GM23338 (cell line): ENCODE data around the gene ALG5. TPM values are rescaled to one million over a fixed set of nuclear protein-coding genes. Genes with fewer than 3 reads are reported as not detected.

Experiments
- ATAC-seq: fragments of 200-7000 bp; cut with Tn5 transposase; 3 replicates; pipeline ENCODE4 v1.9.1; 2020
- DNase-seq: peaks from one replicate; pipeline ENCODE4 v3.0.0-alpha.2; 2015; ENCODE audit warnings: low spot score
- H2AFZ ChIP-seq: fragments of 200-600 bp; sonication (generic); 2 replicates; pipeline ENCODE4 v1.8.0; 2016; ENCODE audit warnings: antibody characterized with exemption, mild to moderate bottlenecking, moderate library complexity
- H3F3A ChIP-seq: fragments of 200-600 bp; sonication (generic); replicated peaks from 2 replicates; pipeline ENCODE4 v1.8.0; 2017; ENCODE audit warnings: antibody characterized with exemption, mixed run types, low read depth
- H3K27ac ChIP-seq: fragments of 200-600 bp; sonication (generic); 2 replicates; pipeline ENCODE4 v1.6.1; 2016; ENCODE audit warnings: low read depth
- H3K27me3 ChIP-seq: fragments of 200-600 bp; sonication (generic); 2 replicates; pipeline ENCODE4 v1.8.0; 2016; ENCODE audit warnings: mild to moderate bottlenecking, mixed run types, moderate library complexity; ENCODE audit not compliant: insufficient read depth
- H3K36me3 ChIP-seq: fragments of 200-600 bp; sonication (generic); 2 replicates; pipeline ENCODE4 v1.8.0; 2016; ENCODE audit warnings: mild to moderate bottlenecking; ENCODE audit not compliant: insufficient read depth
- H3K4me1 ChIP-seq: fragments of 200-600 bp; sonication (generic); 2 replicates; pipeline ENCODE4 v1.8.0; 2016; ENCODE audit warnings: mild to moderate bottlenecking, moderate library complexity; ENCODE audit not compliant: insufficient read depth
- H3K4me2 ChIP-seq: fragments of 200-600 bp; sonication (generic); 2 replicates; pipeline ENCODE4 v1.7.1; 2017; ENCODE audit warnings: mixed run types
- H3K4me3 ChIP-seq: fragments of 200-600 bp; sonication (generic); 2 replicates; pipeline ENCODE4 v1.6.1; 2016; ENCODE audit warnings: mixed run types
- H3K79me2 ChIP-seq: fragments of 200-600 bp; sonication (generic); replicated peaks from 2 replicates; pipeline ENCODE4 v1.8.0; 2017; ENCODE audit warnings: mild to moderate bottlenecking; ENCODE audit not compliant: insufficient read depth
- H3K9me2 ChIP-seq: fragments of 200-600 bp; sonication (generic); 2 replicates; pipeline ENCODE4 v1.8.0; 2017; ENCODE audit not compliant: insufficient read depth
- H4K20me1 ChIP-seq: fragments of 200-600 bp; sonication (generic); replicated peaks from 2 replicates; pipeline ENCODE4 v1.8.0; 2017; ENCODE audit warnings: mild to moderate bottlenecking; ENCODE audit not compliant: insufficient read depth
- H3K27ac Mint-ChIP-seq: 2 replicates; pipeline ENCODE4 v1.8.0; 2020; ENCODE audit warnings: inconsistent platforms, mild to moderate bottlenecking, moderate library complexity, mixed read lengths
- H3K27me3 Mint-ChIP-seq: 3 replicates; pipeline ENCODE4 v1.8.0; 2022; ENCODE audit warnings: low read depth, mild to moderate bottlenecking, moderate library complexity, mixed read lengths, inconsistent platforms; ENCODE audit not compliant: insufficient read depth, poor library complexity
- H3K36me3 Mint-ChIP-seq: 3 replicates; pipeline ENCODE4 v1.8.0; 2021; ENCODE audit warnings: low read depth, mild to moderate bottlenecking, inconsistent platforms, moderate library complexity, mixed read lengths
- H3K4me1 Mint-ChIP-seq: 3 replicates; pipeline ENCODE4 v1.8.0; 2020; ENCODE audit warnings: mild to moderate bottlenecking, inconsistent platforms, mixed read lengths
- H3K4me3 Mint-ChIP-seq: 3 replicates; pipeline ENCODE4 v1.8.0; 2021; ENCODE audit warnings: moderate library complexity, mild to moderate bottlenecking, inconsistent platforms, mixed read lengths
- H3K9me3 Mint-ChIP-seq: 3 replicates; pipeline ENCODE4 v1.8.0; 2020; ENCODE audit warnings: moderate library complexity, mild to moderate bottlenecking, inconsistent platforms, mixed read lengths
- CREB1 ChIP-seq: fragments of 250-450 bp; sonication (Bioruptor Pico); IDR thresholded peaks from 2 replicates; pipeline ENCODE4 v1.5.0; 2020; ENCODE audit warnings: low read depth, mild to moderate bottlenecking, moderate library complexity
- EZH2 ChIP-seq: fragments of 200-600 bp; sonication (generic); IDR thresholded peaks from one replicate; pipeline ENCODE4 v1.8.0; 2017; ENCODE audit warnings: antibody characterized with exemption, mild to moderate bottlenecking, low read depth; ENCODE audit not compliant: unreplicated experiment
- EZH2phosphoT487 ChIP-seq: fragments of 200-600 bp; sonication (generic); IDR thresholded peaks from one replicate; pipeline ENCODE4 v1.8.1; 2018; ENCODE audit warnings: antibody characterized with exemption; ENCODE audit not compliant: unreplicated experiment
- STAT1 ChIP-seq: IDR thresholded peaks from one replicate; pipeline ENCODE4 v1.6.1; 2016; ENCODE audit warnings: antibody characterized with exemption; ENCODE audit not compliant: unreplicated experiment
- ZNF114 ChIP-seq: fragments of 250-450 bp; sonication (Bioruptor Pico); IDR thresholded peaks from 2 replicates; pipeline ENCODE4 v1.5.0; 2020; ENCODE audit warnings: mild to moderate bottlenecking, moderate library complexity
- ZNF331 ChIP-seq: fragments of 250-450 bp; sonication (Bioruptor Pico); IDR thresholded peaks from 2 replicates; pipeline ENCODE4 v1.5.0; 2020; ENCODE audit warnings: low read depth, mild to moderate bottlenecking, moderate library complexity
- polyA plus RNA-seq: library from polyadenylated mRNA; unstranded; fragments of >200 nt; fragmentation: Nextera tagmentation; extraction: Ambion mirVana; gene quantifications from 2 replicates; pipeline ENCODE4 v1.2.1, GENCODE V29; 2016
- total RNA-seq: library from RNA; depleted of rRNA; stranded (reverse); fragments of >200 nt; shearing (Covaris generic); gene quantifications from 2 replicates; pipeline ENCODE4 v1.2.3, GENCODE V29; 2014
- TF ChIP-seq, protein P1 (sequence below), 2 experiments: fragments of 200-600 bp in 1 of 2; sonication (generic) in 1 of 2; conservative IDR thresholded peaks; 2 replicates each; pipeline versions ENCODE4 v1.5.1 to v1.6.1; 2016 to 2017; ENCODE audit warnings: antibody characterized with exemption in 2 of 2, low read depth in 2 of 2, mild to moderate bottlenecking in 2 of 2, moderate library complexity in 1 of 2
- TF ChIP-seq, protein P2 (sequence below): IDR thresholded peaks from one replicate; pipeline ENCODE4 v1.6.1; 2018; ENCODE audit warnings: antibody characterized with exemption; ENCODE audit not compliant: unreplicated experiment
- TF ChIP-seq, protein P3 (sequence below): fragments of 250-450 bp; sonication (Bioruptor Pico); IDR thresholded peaks from 2 replicates; pipeline ENCODE4 v1.5.0; 2020; ENCODE audit warnings: mild to moderate bottlenecking, moderate library complexity
- TF ChIP-seq, protein P4 (sequence below): IDR thresholded peaks from 2 replicates; pipeline ENCODE4 v1.6.1; 2016; ENCODE audit warnings: antibody characterized with exemption

Gene ALG5
- total and polyA plus RNA-seq, 2 experiments from 2014 or later = 15.6 to 34.0 TPM

DNA sequence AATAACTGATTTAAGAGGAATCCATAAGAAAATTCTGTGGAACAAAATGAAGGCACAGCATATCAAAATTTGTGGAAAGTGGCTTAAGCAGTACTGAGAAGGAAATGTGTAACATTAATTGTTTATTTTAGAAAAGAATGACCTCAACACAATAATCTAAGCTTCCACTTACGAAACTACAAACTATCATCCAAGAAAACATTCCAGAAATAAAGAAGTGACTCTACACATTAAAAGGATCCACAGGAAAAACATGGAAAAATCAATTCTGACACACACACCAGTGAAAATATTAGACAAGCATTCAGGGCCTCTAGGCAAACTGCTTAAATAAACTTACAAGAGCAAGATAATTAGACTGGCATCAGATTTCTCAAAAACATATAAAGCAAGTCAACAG is 15.5 kb upstream of the ALG5 start (continued):
- TF ChIP-seq, protein P1, sequence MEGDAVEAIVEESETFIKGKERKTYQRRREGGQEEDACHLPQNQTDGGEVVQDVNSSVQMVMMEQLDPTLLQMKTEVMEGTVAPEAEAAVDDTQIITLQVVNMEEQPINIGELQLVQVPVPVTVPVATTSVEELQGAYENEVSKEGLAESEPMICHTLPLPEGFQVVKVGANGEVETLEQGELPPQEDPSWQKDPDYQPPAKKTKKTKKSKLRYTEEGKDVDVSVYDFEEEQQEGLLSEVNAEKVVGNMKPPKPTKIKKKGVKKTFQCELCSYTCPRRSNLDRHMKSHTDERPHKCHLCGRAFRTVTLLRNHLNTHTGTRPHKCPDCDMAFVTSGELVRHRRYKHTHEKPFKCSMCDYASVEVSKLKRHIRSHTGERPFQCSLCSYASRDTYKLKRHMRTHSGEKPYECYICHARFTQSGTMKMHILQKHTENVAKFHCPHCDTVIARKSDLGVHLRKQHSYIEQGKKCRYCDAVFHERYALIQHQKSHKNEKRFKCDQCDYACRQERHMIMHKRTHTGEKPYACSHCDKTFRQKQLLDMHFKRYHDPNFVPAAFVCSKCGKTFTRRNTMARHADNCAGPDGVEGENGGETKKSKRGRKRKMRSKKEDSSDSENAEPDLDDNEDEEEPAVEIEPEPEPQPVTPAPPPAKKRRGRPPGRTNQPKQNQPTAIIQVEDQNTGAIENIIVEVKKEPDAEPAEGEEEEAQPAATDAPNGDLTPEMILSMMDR (conservative IDR thresholded peaks at IDR 0.05; ENCODE audit: low read depth in 2 of 2) = no peak
- no peak for TF ChIP-seq CREB1 (CRISPR knock-in tag)
- TF ChIP-seq, protein P2, sequence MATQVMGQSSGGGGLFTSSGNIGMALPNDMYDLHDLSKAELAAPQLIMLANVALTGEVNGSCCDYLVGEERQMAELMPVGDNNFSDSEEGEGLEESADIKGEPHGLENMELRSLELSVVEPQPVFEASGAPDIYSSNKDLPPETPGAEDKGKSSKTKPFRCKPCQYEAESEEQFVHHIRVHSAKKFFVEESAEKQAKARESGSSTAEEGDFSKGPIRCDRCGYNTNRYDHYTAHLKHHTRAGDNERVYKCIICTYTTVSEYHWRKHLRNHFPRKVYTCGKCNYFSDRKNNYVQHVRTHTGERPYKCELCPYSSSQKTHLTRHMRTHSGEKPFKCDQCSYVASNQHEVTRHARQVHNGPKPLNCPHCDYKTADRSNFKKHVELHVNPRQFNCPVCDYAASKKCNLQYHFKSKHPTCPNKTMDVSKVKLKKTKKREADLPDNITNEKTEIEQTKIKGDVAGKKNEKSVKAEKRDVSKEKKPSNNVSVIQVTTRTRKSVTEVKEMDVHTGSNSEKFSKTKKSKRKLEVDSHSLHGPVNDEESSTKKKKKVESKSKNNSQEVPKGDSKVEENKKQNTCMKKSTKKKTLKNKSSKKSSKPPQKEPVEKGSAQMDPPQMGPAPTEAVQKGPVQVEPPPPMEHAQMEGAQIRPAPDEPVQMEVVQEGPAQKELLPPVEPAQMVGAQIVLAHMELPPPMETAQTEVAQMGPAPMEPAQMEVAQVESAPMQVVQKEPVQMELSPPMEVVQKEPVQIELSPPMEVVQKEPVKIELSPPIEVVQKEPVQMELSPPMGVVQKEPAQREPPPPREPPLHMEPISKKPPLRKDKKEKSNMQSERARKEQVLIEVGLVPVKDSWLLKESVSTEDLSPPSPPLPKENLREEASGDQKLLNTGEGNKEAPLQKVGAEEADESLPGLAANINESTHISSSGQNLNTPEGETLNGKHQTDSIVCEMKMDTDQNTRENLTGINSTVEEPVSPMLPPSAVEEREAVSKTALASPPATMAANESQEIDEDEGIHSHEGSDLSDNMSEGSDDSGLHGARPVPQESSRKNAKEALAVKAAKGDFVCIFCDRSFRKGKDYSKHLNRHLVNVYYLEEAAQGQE = no peak
- no peak for TF ChIP-seq ZNF114 (CRISPR knock-in tag)
- no peak for TF ChIP-seq STAT1
- no peak for TF ChIP-seq EZH2

DNA sequence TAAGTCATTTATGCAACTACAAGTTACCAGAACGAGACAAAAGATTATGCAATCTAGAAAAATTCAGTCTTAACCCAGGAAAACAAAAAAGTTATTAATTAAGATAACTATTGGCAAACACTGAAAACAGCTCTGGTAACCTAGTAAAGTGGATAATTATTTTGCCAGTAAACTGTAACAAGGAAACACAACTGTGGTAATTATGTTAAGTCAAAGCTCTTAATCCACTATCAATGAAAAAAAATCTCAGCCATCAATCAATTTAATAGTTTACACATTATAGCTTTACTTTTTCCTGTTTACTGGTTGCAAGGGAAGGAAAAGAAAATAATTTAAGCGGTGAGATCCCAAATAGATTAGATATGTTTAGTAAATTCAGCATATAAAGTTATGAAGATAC is 12.6 kb upstream of the ALG5 start:
- Histone ChIP-seq H3K4me3 (no peak overlapping the region), H3K27me3 (no peaks in the 10 kb centered on the region), H2AFZ (no peak overlapping the region), H3K79me2 (no peaks in the 10 kb centered on the region), H4K20me1 (no peaks in the 10 kb centered on the region), H3K4me2 (no peak overlapping the region), H3K27ac (no peak overlapping the region), H3K36me3 (peaks cover 40% of the 10 kb centered on the region; the same call in 1 of the 2 replicates), H3F3A (0 out of 2 replicates have a peak, but pooled peaks cover under 1% of the 10 kb centered on the region), H3K9me2 (no peaks in the 10 kb centered on the region), H3K4me1 (peaks cover 5% of the 10 kb centered on the region; the same call in 1 of the 2 replicates)
- Mint-ChIP-seq H3K4me3 (no peak overlapping the region), H3K36me3 (peaks cover 57% of the 10 kb centered on the region), H3K9me3 (no peaks in the 10 kb centered on the region), H3K27me3 (no peaks in the 10 kb centered on the region), H3K27ac (no peak overlapping the region), H3K4me1 (peaks cover 16% of the 10 kb centered on the region; the same call in 2 of the 3 replicates)
- ATAC-seq = no peak
- DNase-seq = no peak
- TF ChIP-seq ZNF331 (CRISPR knock-in tag) (no peak), STAT1 (no peak), ZNF114 (CRISPR knock-in tag) (no peak), EZH2phosphoT487 (no peak)
- TF ChIP-seq, protein P3, sequence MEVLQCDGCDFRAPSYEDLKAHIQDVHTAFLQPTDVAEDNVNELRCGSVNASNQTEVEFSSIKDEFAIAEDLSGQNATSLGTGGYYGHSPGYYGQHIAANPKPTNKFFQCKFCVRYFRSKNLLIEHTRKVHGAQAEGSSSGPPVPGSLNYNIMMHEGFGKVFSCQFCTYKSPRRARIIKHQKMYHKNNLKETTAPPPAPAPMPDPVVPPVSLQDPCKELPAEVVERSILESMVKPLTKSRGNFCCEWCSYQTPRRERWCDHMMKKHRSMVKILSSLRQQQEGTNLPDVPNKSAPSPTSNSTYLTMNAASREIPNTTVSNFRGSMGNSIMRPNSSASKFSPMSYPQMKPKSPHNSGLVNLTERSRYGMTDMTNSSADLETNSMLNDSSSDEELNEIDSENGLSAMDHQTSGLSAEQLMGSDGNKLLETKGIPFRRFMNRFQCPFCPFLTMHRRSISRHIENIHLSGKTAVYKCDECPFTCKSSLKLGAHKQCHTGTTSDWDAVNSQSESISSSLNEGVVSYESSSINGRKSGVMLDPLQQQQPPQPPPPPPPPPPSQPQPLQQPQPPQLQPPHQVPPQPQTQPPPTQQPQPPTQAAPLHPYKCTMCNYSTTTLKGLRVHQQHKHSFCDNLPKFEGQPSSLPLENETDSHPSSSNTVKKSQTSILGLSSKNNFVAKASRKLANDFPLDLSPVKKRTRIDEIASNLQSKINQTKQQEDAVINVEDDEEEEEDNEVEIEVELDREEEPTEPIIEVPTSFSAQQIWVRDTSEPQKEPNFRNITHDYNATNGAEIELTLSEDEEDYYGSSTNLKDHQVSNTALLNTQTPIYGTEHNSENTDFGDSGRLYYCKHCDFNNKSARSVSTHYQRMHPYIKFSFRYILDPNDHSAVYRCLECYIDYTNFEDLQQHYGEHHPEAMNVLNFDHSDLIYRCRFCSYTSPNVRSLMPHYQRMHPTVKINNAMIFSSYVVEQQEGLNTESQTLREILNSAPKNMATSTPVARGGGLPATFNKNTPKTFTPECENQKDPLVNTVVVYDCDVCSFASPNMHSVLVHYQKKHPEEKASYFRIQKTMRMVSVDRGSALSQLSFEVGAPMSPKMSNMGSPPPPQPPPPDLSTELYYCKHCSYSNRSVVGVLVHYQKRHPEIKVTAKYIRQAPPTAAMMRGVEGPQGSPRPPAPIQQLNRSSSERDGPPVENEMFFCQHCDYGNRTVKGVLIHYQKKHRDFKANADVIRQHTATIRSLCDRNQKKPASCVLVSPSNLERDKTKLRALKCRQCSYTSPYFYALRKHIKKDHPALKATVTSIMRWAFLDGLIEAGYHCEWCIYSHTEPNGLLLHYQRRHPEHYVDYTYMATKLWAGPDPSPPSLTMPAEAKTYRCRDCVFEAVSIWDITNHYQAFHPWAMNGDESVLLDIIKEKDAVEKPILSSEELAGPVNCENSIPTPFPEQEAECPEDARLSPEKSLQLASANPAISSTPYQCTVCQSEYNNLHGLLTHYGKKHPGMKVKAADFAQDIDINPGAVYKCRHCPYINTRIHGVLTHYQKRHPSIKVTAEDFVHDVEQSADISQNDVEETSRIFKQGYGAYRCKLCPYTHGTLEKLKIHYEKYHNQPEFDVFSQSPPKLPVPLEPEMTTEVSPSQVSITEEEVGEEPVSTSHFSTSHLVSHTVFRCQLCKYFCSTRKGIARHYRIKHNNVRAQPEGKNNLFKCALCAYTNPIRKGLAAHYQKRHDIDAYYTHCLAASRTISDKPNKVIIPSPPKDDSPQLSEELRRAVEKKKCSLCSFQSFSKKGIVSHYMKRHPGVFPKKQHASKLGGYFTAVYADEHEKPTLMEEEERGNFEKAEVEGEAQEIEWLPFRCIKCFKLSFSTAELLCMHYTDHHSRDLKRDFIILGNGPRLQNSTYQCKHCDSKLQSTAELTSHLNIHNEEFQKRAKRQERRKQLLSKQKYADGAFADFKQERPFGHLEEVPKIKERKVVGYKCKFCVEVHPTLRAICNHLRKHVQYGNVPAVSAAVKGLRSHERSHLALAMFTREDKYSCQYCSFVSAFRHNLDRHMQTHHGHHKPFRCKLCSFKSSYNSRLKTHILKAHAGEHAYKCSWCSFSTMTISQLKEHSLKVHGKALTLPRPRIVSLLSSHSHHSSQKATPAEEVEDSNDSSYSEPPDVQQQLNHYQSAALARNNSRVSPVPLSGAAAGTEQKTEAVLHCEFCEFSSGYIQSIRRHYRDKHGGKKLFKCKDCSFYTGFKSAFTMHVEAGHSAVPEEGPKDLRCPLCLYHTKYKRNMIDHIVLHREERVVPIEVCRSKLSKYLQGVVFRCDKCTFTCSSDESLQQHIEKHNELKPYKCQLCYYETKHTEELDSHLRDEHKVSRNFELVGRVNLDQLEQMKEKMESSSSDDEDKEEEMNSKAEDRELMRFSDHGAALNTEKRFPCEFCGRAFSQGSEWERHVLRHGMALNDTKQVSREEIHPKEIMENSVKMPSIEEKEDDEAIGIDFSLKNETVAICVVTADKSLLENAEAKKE (CRISPR knock-in tag) = no peak
- TF ChIP-seq, protein P4, sequence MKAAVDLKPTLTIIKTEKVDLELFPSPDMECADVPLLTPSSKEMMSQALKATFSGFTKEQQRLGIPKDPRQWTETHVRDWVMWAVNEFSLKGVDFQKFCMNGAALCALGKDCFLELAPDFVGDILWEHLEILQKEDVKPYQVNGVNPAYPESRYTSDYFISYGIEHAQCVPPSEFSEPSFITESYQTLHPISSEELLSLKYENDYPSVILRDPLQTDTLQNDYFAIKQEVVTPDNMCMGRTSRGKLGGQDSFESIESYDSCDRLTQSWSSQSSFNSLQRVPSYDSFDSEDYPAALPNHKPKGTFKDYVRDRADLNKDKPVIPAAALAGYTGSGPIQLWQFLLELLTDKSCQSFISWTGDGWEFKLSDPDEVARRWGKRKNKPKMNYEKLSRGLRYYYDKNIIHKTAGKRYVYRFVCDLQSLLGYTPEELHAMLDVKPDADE = no peak
